A549 (cell line): Measurements from ENCODE around the gene IQSEC3. TPM values are rescaled to one million over a fixed set of nuclear protein-coding genes. Genes with fewer than 3 reads are reported as not detected.

ENCODE experiments used
- ATAC-seq, 2 experiments: fragments of 200-7000 bp in 1 of 2; fragments of >200 bp in 1 of 2; cut with Nextera tagmentation in 1 of 2; cut with Tn5 transposase in 1 of 2; 3 replicates each; pipeline versions ENCODE4 v1.8.0 to v1.9.1; 2018 to 2020; ENCODE audit warnings: mild to moderate bottlenecking in 1 of 2, moderate library complexity in 1 of 2
- CTCF ChIA-PET: fragments of 300-600 bp; sonication (Branson Sonifier 250); formaldehyde crosslinking; extraction: SDS; loops from one replicate; lab custom pipeline; 2021; ENCODE audit warnings: antibody characterized with exemption, inconsistent platforms; lab: Yijun Ruan, JAX
- POLR2A ChIA-PET: fragments of 350-600 bp; formaldehyde crosslinking; extraction: SDS; loops from one replicate; lab custom pipeline; 2021; ENCODE audit warnings: antibody characterized with exemption, inconsistent platforms; lab: Yijun Ruan, JAX
- DNase-seq, 2 experiments: peaks; one replicate each; pipeline versions ENCODE4 v3.0.0 to v3.0.0-alpha.2; 2011 to 2016; ENCODE audit warnings: low read depth in 1 of 2, low spot score in 1 of 2
- FAIRE-seq: peaks from 2 replicates; lab custom pipeline; 2011; peaks lifted over from hg19 to GRCh38; lab: Jason Lieb, UNC
- H3K27ac ChIP-seq, 2 experiments: fragments of >200 bp; sonication (Bioruptor Twin); formaldehyde crosslinking; 3 replicates each; pipeline ENCODE4 v1.5.1; 2016 to 2017
- H3K4me1 ChIP-seq: fragments of >200 bp; sonication (Bioruptor Twin); formaldehyde crosslinking; 3 replicates; pipeline ENCODE4 v1.6.1; 2016
- H3K4me2 ChIP-seq: fragments of >200 bp; sonication (Bioruptor Twin); formaldehyde crosslinking; 3 replicates; pipeline ENCODE4 v1.6.1; 2016
- H3K4me3 ChIP-seq: fragments of >200 bp; sonication (Bioruptor Twin); formaldehyde crosslinking; 3 replicates; pipeline ENCODE4 v1.5.1; 2016
- H3K9me3 ChIP-seq: fragments of >200 bp; sonication (Bioruptor Twin); formaldehyde crosslinking; 3 replicates; pipeline ENCODE4 v1.6.1; 2016
- BHLHE40 ChIP-seq: IDR thresholded peaks from 2 replicates; pipeline ENCODE4 v1.6.1; 2012; ENCODE audit warnings: low read depth, low read length, inconsistent platforms
- CBX2 ChIP-seq: fragments of 200-600 bp; sonication (generic); IDR thresholded peaks from 2 replicates; pipeline ENCODE4 v1.6.1; 2016; ENCODE audit warnings: low read depth, mild to moderate bottlenecking, borderline replicate concordance
- CEBPB ChIP-seq, 2 experiments: fragments of >200 bp in 1 of 2; sonication (Bioruptor Twin) in 1 of 2; formaldehyde crosslinking in 1 of 2; IDR thresholded peaks; 2 replicates each; pipeline ENCODE4 v1.6.1; 2012 to 2016
- CHD2 ChIP-seq: fragments of 150-350 bp; IDR thresholded peaks from 2 replicates; pipeline ENCODE4 v1.6.1; 2014; ENCODE audit warnings: low read length; ENCODE audit not compliant: partially characterized antibody
- EHMT2 ChIP-seq: fragments of 200-600 bp; sonication (generic); IDR thresholded peaks from 2 replicates; pipeline ENCODE4 v1.6.1; 2016; ENCODE audit warnings: antibody characterized with exemption, low read depth, mild to moderate bottlenecking, moderate library complexity
- FOSB ChIP-seq: fragments of 250-450 bp; sonication (Bioruptor Pico); IDR thresholded peaks from 2 replicates; pipeline ENCODE4 v1.5.0; 2020; ENCODE audit warnings: mild to moderate bottlenecking, moderate library complexity
- FOXS1 ChIP-seq: fragments of 250-450 bp; sonication (Bioruptor Pico); IDR thresholded peaks from 2 replicates; pipeline ENCODE4 v1.5.0; 2020; ENCODE audit warnings: mild to moderate bottlenecking, moderate library complexity
- HDAC2 ChIP-seq: fragments of 200-600 bp; sonication (generic); IDR thresholded peaks from 2 replicates; pipeline ENCODE4 v1.6.1; 2016
- KDM5A ChIP-seq: fragments of 200-600 bp; sonication (generic); IDR thresholded peaks from 2 replicates; pipeline ENCODE4 v1.6.1; 2016; ENCODE audit warnings: antibody characterized with exemption, mild to moderate bottlenecking
- MYC ChIP-seq: IDR thresholded peaks from 2 replicates; pipeline ENCODE4 v1.6.1; 2012; ENCODE audit warnings: mild to moderate bottlenecking, inconsistent platforms, low read length, improper control_type of control experiment, borderline replicate concordance
- NFE2L2 ChIP-seq: fragments of 150-350 bp; conservative IDR thresholded peaks from 2 replicates; pipeline ENCODE4 v1.6.1; 2014; ENCODE audit warnings: low read length
- NPAS2 ChIP-seq: fragments of 250-450 bp; sonication (Bioruptor Pico); IDR thresholded peaks from 2 replicates; pipeline ENCODE4 v1.8.0; 2022; ENCODE audit warnings: mild to moderate bottlenecking, moderate library complexity, borderline replicate concordance
- POLR2A ChIP-seq: IDR thresholded peaks from 2 replicates; pipeline ENCODE4 v1.6.1; 2012; ENCODE audit warnings: mild to moderate bottlenecking, low read length
- RARB ChIP-seq: fragments of 250-450 bp; sonication (Bioruptor Pico); IDR thresholded peaks from 2 replicates; pipeline ENCODE4 v1.8.0; 2021; ENCODE audit warnings: mild to moderate bottlenecking, moderate library complexity
- RCOR1 ChIP-seq: fragments of 150-350 bp; IDR thresholded peaks from 2 replicates; pipeline ENCODE4 v1.6.1; 2014; ENCODE audit warnings: antibody characterized with exemption, low read length, low read depth
- SMC3 ChIP-seq: fragments of >200 bp; sonication (Bioruptor Twin); formaldehyde crosslinking; IDR thresholded peaks from 3 replicates; pipeline ENCODE4 v1.6.1; 2018; ENCODE audit warnings: inconsistent platforms
- TP53 ChIP-seq: fragments of 250-450 bp; sonication (Bioruptor Pico); IDR thresholded peaks from 2 replicates; pipeline ENCODE4 v1.5.0; 2021; ENCODE audit warnings: mild to moderate bottlenecking, moderate library complexity
- ZNF302 ChIP-seq: fragments of 250-450 bp; sonication (Bioruptor Pico); IDR thresholded peaks from 2 replicates; pipeline ENCODE4 v1.9.0; 2021; ENCODE audit warnings: inconsistent platforms, mild to moderate bottlenecking, moderate library complexity
- ZSCAN20 ChIP-seq: fragments of 250-450 bp; sonication (Bioruptor Pico); IDR thresholded peaks from 2 replicates; pipeline ENCODE4 v1.8.0; 2022; ENCODE audit warnings: mild to moderate bottlenecking, moderate library complexity
- WGBS: methylation state at CpG from one replicate; pipeline ENCODE4 v1.1.6; 2017; ENCODE audit errors: missing lambda C conversion rate; 5-methylcytosine and 5-hydroxymethylcytosine counted together
- polyA plus RNA-seq, 4 experiments: library from polyadenylated mRNA; depleted of rRNA in 3 of 4; stranded (reverse); fragments of >200 nt; fragmentation: RNase III in 1 of 4; extraction: RNeasy Plus Mini Kit Qiagen cat#74134 plus additional on column Dnase treatment in 1 of 4; gene quantifications; 2 replicates in 3 of 4; 3 replicates in 1 of 4; pipeline ENCODE4 v1.2.3, GENCODE V29; 2011 to 2017
- TF ChIP-seq, protein P1 (sequence below): IDR thresholded peaks from 2 replicates; pipeline ENCODE4 v1.6.1; 2012
- TF ChIP-seq, protein P2 (sequence below): fragments of >200 bp; sonication (Bioruptor Twin); formaldehyde crosslinking; IDR thresholded peaks from 2 replicates; pipeline ENCODE4 v1.6.1; 2016
- TF ChIP-seq, protein P3 (sequence below): fragments of 150-350 bp; IDR thresholded peaks from 2 replicates; pipeline ENCODE4 v1.6.1; 2014; ENCODE audit warnings: low read depth, mild to moderate bottlenecking, low read length
- TF ChIP-seq, protein P4 (sequence below): fragments of >200 bp; sonication (Bioruptor Twin); formaldehyde crosslinking; IDR thresholded peaks from 3 replicates; pipeline ENCODE4 v1.5.1; 2016

Gene IQSEC3
- polyA plus RNA-seq, 2 of the 4 experiments (the other 2 are of a cell fraction): not detected

DNA sequence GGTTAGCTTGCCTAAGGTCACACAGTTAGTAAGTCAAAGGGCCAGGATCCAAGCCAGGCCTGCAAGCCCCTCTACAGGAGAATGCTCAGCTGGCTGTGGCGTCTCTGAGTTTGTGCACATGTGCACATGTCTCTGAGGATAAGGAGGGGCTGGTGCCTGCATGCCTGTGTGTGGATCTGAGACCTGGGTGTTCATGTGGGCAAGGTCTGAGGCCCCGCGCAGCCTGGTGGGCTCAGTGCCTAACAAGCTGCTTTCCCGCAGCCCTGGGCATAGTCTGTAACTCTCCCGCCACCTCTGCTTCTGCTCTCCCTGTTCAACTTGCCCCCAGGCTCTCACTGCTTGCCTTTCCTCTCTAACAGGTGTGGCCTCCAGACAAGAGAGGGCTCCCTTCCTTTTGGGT is 151.7 kb downstream of the IQSEC3 start:
- WGBS: 56% methylated on average over 5 of the region's 5 CpGs
- no peaks in the 10 kb centered on the region for H3K9me3 ChIP-seq
- FAIRE-seq (no peak), ATAC-seq (no peak), DNase-seq (no peak)
- H3K4me3 ChIP-seq: no peak overlapping the region
- no peak for TF ChIP-seq POLR2A
- TF ChIP-seq, protein P1, sequence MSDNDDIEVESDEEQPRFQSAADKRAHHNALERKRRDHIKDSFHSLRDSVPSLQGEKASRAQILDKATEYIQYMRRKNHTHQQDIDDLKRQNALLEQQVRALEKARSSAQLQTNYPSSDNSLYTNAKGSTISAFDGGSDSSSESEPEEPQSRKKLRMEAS: no peak
- TF ChIP-seq FOXS1 (CRISPR knock-in tag): no peak
- TF ChIP-seq HDAC2: no peak
- TF ChIP-seq, protein P2, sequence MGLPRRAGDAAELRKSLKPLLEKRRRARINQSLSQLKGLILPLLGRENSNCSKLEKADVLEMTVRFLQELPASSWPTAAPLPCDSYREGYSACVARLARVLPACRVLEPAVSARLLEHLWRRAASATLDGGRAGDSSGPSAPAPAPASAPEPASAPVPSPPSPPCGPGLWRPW: no peak
- no peak for TF ChIP-seq NPAS2 (CRISPR knock-in tag)
- TF ChIP-seq ZNF302 (CRISPR knock-in tag): no peak
- no peak for TF ChIP-seq TP53 (CRISPR knock-in tag)
- TF ChIP-seq SMC3: no peak
- TF ChIP-seq, protein P3, sequence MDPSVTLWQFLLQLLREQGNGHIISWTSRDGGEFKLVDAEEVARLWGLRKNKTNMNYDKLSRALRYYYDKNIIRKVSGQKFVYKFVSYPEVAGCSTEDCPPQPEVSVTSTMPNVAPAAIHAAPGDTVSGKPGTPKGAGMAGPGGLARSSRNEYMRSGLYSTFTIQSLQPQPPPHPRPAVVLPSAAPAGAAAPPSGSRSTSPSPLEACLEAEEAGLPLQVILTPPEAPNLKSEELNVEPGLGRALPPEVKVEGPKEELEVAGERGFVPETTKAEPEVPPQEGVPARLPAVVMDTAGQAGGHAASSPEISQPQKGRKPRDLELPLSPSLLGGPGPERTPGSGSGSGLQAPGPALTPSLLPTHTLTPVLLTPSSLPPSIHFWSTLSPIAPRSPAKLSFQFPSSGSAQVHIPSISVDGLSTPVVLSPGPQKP: no peak
- TF ChIP-seq RCOR1: no peak
- TF ChIP-seq, protein P4, sequence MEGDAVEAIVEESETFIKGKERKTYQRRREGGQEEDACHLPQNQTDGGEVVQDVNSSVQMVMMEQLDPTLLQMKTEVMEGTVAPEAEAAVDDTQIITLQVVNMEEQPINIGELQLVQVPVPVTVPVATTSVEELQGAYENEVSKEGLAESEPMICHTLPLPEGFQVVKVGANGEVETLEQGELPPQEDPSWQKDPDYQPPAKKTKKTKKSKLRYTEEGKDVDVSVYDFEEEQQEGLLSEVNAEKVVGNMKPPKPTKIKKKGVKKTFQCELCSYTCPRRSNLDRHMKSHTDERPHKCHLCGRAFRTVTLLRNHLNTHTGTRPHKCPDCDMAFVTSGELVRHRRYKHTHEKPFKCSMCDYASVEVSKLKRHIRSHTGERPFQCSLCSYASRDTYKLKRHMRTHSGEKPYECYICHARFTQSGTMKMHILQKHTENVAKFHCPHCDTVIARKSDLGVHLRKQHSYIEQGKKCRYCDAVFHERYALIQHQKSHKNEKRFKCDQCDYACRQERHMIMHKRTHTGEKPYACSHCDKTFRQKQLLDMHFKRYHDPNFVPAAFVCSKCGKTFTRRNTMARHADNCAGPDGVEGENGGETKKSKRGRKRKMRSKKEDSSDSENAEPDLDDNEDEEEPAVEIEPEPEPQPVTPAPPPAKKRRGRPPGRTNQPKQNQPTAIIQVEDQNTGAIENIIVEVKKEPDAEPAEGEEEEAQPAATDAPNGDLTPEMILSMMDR: no peak
- no peak for TF ChIP-seq NFE2L2
- TF ChIP-seq EHMT2: no peak
- no peak for TF ChIP-seq RARB (CRISPR knock-in tag)
- no peak for TF ChIP-seq ZSCAN20 (CRISPR knock-in tag)
- no peak for TF ChIP-seq BHLHE40
- TF ChIP-seq CHD2: no peak
- no peak for TF ChIP-seq KDM5A
- no peak for TF ChIP-seq CEBPB (IDR thresholded peaks at IDR 0.05)
- H3K4me1 ChIP-seq: peaks cover 12% of the 10 kb centered on the region
- no peak overlapping the region for H3K27ac ChIP-seq
- no peak overlapping the region for H3K4me2 ChIP-seq
- CTCF ChIA-PET: interaction anchor here (3.1 kb wide), 1 partner anchor 28 kb away, joined by 20 read pairs; no protein-coding TSS in a partner anchor
- POLR2A ChIA-PET: no interaction called here

DNA sequence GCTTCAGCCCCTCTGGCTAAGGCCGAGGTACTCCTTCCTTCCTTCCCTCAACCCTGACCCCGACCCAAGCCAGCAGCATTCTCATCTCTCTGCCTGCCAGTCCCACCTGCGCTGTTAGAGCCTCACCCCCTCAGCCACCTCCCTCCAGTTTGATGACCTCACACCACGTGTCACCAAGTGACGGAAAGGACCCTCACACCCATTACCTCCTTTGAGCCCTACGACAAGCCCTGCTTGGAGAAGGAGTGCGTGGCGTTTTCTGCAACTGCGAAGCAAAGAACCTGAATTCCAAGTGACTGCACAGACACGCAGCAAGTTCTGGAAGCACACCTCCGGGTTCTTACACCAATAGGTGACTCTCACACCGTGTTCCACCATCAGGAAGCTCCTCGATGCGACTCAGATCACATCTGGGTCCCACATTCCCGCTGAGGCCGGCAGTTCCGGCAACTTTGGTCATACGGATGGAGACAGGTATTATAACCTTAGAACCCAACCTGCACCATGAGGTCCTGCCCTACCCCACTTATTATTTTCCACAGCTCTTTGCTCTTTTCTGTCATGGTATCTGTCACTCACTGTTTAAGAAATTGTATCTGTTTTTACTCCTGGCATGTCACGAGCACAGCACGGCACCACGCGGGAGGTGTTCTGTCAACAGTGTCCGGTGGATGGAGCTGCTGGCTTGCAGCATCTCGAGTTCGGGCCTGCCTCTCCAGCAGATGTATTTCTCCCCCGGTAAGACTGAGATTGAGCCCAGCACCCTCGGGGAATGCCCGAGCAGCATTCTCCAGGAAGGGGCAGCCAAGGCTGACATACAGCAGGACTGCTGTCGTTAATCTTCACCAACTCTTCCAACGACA is 152.4 kb downstream of the IQSEC3 start:
- ChIA-PET POLR2A (no interaction called here), CTCF (interaction anchor here (0.7 to 3.1 kb wide), 15 partner anchors 11 to 328 kb away, joined by 3 to 20 read pairs (median 5); no protein-coding TSS in a partner anchor)
- Histone ChIP-seq H3K27ac (no peak overlapping the region), H3K9me3 (no peaks in the 10 kb centered on the region), H3K4me1 (peaks cover 5% of the 10 kb centered on the region; the same call in 2 of the 3 replicates), H3K4me3 (no peak overlapping the region), H3K4me2 (no peak overlapping the region)
- WGBS: 75% methylated on average over 30 of the region's 30 CpGs
- ATAC-seq (no peak), FAIRE-seq (no peak), DNase-seq (no peak)
- no peak for TF ChIP-seq FOSB
- no peak for TF ChIP-seq CBX2
- no peak for TF ChIP-seq HDAC2
- TF ChIP-seq MYC: no peak
